K562 (cell line): Measurements from ENCODE around the gene STAU1. TPM values are rescaled to one million over a fixed set of nuclear protein-coding genes. Genes with fewer than 3 reads are reported as not detected.

Source experiments
- ATAC-seq: fragments of 200-7000 bp; cut with Tn5 transposase; 3 replicates; pipeline ENCODE4 v1.9.1; 2020; ENCODE audit warnings: moderate library complexity
- BruUV-seq: library from RNA; stranded (reverse); fragments of 400-500 nt; replicated peaks from 2 replicates; lab custom pipeline; 2021; lab: Mats Ljungman, UMichigan
- CTCF ChIA-PET: fragments of 300-600 bp; formaldehyde crosslinking; extraction: SDS; loops from one replicate; lab custom pipeline; 2021; ENCODE audit warnings: low intra/inter-chr PET ratio; lab: Yijun Ruan, JAX
- POLR2A ChIA-PET: fragments of 300-600, 350-650 bp; sonication (Branson Sonifier 250); formaldehyde crosslinking; extraction: SDS; loops from one replicate; lab custom pipeline; 2021; ENCODE audit warnings: antibody characterized with exemption, inconsistent platforms; lab: Yijun Ruan, JAX
- DNase-seq, 4 experiments: peaks; one replicate each; pipeline versions ENCODE4 v3.0.0 to v3.0.0-alpha.2; 2011 to 2018; ENCODE audit warnings: low spot score in 3 of 4, mixed read lengths in 3 of 4; ENCODE audit errors: extremely low read depth in 1 of 4
- FAIRE-seq: peaks from 2 replicates; lab custom pipeline; 2011; peaks lifted over from hg19 to GRCh38; lab: Jason Lieb, UNC
- H2AFZ ChIP-seq: 2 replicates; pipeline ENCODE4 v1.6.0; 2011; ENCODE audit warnings: low read depth, low read length, control low read depth, inconsistent platforms
- H3K27ac ChIP-seq: fragments of 200-600 bp; 3 replicates; pipeline ENCODE4 v1.8.0; 2011; ENCODE audit warnings: low read depth, mild to moderate bottlenecking, control low read depth, inconsistent platforms, low read length, moderate library complexity, mixed read lengths; ENCODE audit errors: extremely low read depth
- H3K27me3 ChIP-seq, 2 experiments: fragments of 300-600 bp in 1 of 2; 2 replicates in 1 of 2; 3 replicates in 1 of 2; pipeline versions ENCODE4 v1.6.0 to v1.8.0; 2011; ENCODE audit warnings: inconsistent platforms in 2 of 2, low read length in 2 of 2, mild to moderate bottlenecking in 1 of 2, mixed read lengths in 1 of 2, moderate library complexity in 1 of 2; ENCODE audit not compliant: control insufficient read depth in 2 of 2, insufficient read depth in 2 of 2
- H3K36me3 ChIP-seq: fragments of 300-600 bp; 3 replicates; pipeline ENCODE4 v1.8.0; 2011; ENCODE audit warnings: mild to moderate bottlenecking, low read length, inconsistent platforms; ENCODE audit not compliant: control insufficient read depth, insufficient read depth
- H3K4me1 ChIP-seq, 2 experiments: fragments of 200-600 bp in 1 of 2; replicated peaks in 1 of 2; 2 replicates in 1 of 2; 3 replicates in 1 of 2; pipeline versions ENCODE4 v1.5.1 to v1.8.0; 2011; ENCODE audit warnings: inconsistent platforms in 2 of 2, low read length in 2 of 2, mild to moderate bottlenecking in 1 of 2, mixed read lengths in 1 of 2, moderate library complexity in 1 of 2; ENCODE audit not compliant: control insufficient read depth in 2 of 2, insufficient read depth in 2 of 2
- H3K4me2 ChIP-seq: 2 replicates; pipeline ENCODE4 v1.6.1; 2011; ENCODE audit warnings: low read length, control low read depth, inconsistent platforms, mixed read lengths; ENCODE audit not compliant: insufficient read depth
- H3K4me3 ChIP-seq: fragments of 200-600 bp; sonication (generic), shearing (Covaris generic); 2 replicates; pipeline ENCODE4 v1.5.1; 2016; ENCODE audit warnings: control low read depth, inconsistent platforms
- H3K79me2 ChIP-seq: fragments of 200-600 bp; 3 replicates; pipeline ENCODE4 v1.8.0; 2011; ENCODE audit warnings: low read length, inconsistent platforms; ENCODE audit not compliant: control insufficient read depth, insufficient read depth
- H3K9ac ChIP-seq, 2 experiments: 2 replicates each; pipeline versions ENCODE4 v1.6.0 to v1.6.1; 2011; ENCODE audit warnings: low read depth in 2 of 2, low read length in 2 of 2, control low read depth in 1 of 2, inconsistent platforms in 1 of 2, mild to moderate bottlenecking in 1 of 2, mixed read lengths in 1 of 2; ENCODE audit not compliant: insufficient read depth in 1 of 2
- H3K9me1 ChIP-seq: one replicate; pipeline ENCODE4 v1.6.0; 2011; ENCODE audit warnings: inconsistent platforms, mild to moderate bottlenecking, low read length, moderate library complexity; ENCODE audit not compliant: control insufficient read depth, insufficient read depth
- H3K9me3 ChIP-seq: replicated peaks from 2 replicates; pipeline ENCODE4 v1.5.1; 2011; ENCODE audit warnings: low read depth, low read length, inconsistent platforms; ENCODE audit not compliant: control insufficient read depth, insufficient read depth
- H4K20me1 ChIP-seq: replicated peaks from 2 replicates; pipeline ENCODE4 v1.6.1; 2011; ENCODE audit warnings: low read length, inconsistent platforms, mixed read lengths; ENCODE audit not compliant: control insufficient read depth, insufficient read depth
- ESRRA ChIP-seq: fragments of 450-650 bp; IDR thresholded peaks from 2 replicates; pipeline ENCODE4 v1.6.1; 2014; ENCODE audit warnings: low read depth, mild to moderate bottlenecking, moderate library complexity, borderline replicate concordance
- NCOA4 ChIP-seq: fragments of 450-650 bp; IDR thresholded peaks from 2 replicates; pipeline ENCODE4 v1.6.1; 2018; ENCODE audit warnings: mild to moderate bottlenecking; ENCODE audit not compliant: partially characterized antibody
- ZNF318 ChIP-seq, 2 experiments: fragments of 450-650 bp; IDR thresholded peaks; 2 replicates each; pipeline ENCODE4 v1.6.1; 2016; ENCODE audit warnings: mild to moderate bottlenecking in 2 of 2, borderline replicate concordance in 1 of 2, low read depth in 1 of 2, moderate library complexity in 1 of 2
- ZNF644 ChIP-seq: fragments of 200-800 bp; sonication (Bioruptor generic); IDR thresholded peaks from 2 replicates; pipeline ENCODE4 v1.6.1; 2016; ENCODE audit warnings: low read depth, missing genetic modification characterization, missing compliant biosample characterization
- WGBS: fragments of 100-300 bp; shearing (Covaris generic); methylation state at CpG from one replicate; pipeline ENCODE4 v1.1.6; 2016; ENCODE audit warnings: low coverage, mixed read lengths; ENCODE audit not compliant: insufficient coverage; ENCODE audit errors: missing lambda C conversion rate; 5-methylcytosine and 5-hydroxymethylcytosine counted together
- in situ Hi-C: fragments of 300-500 bp; cut with MboI; formaldehyde crosslinking; loops from 4 replicates; pipeline ENCODE4 v1.15.0; 2018; ENCODE audit warnings: inconsistent platforms, mixed read lengths
- intact Hi-C: fragments of 100-400 bp; cut with micrococcal nuclease; formaldehyde crosslinking; loops from 2 replicates; pipeline ENCODE4 v1.14.2; 2022
- polyA plus RNA-seq, 8 experiments: library from polyadenylated mRNA; depleted of rRNA in 4 of 8; stranded (reverse) in 5 of 8; unstranded in 3 of 8; fragments of >200 nt; fragmentation: Nextera tagmentation in 2 of 8; fragmentation: Illumina TruSeq in 1 of 8; extraction: Ambion mirVana in 2 of 8; extraction: Trizol in 1 of 8; gene quantifications; 2 replicates each; pipeline versions ENCODE4 v1.2.1 to v1.2.3, GENCODE V29; 2011 to 2014; ENCODE audit warnings: inconsistent platforms in 1 of 8, missing spikeins in 1 of 8
- total RNA-seq, 7 experiments: library from RNA; depleted of rRNA in 6 of 7; stranded (reverse); fragments of >200 nt in 6 of 7; fragmentation: Illumina TruSeq in 2 of 7; extraction: Trizol in 2 of 7; gene quantifications; 2 replicates each; pipeline versions ENCODE4 v1.2.1 to v1.2.3, GENCODE V29; 2011 to 2021; ENCODE audit warnings: low replicate concordance in 1 of 7

Gene STAU1
- total and polyA plus RNA-seq, 9 of the 15 experiments (the other 6 are each of a cell fraction or from before 2014, with no cell fraction given) = 18.0 to 106 (median 50.6) TPM

- peaks cover 10% of the 10 kb centered on the region; the same call in 2 of the 3 replicates for H3K79me2 ChIP-seq
- in situ Hi-C loops (no loop called here), intact Hi-C loops (loop anchor here (10.0 kb wide), 1 partner anchor 114 kb away; no protein-coding TSS in a partner anchor)
- no peak overlapping the region for H3K4me2 ChIP-seq
- no peak overlapping the region for H3K4me3 ChIP-seq
- peak overlapping the region; percentile 36; the same call in 1 of the 3 replicates for H3K27ac ChIP-seq
- H2AFZ ChIP-seq = no peak overlapping the region
- ChIA-PET POLR2A (interaction anchor here (1.1 to 2.5 kb wide), 3 partner anchors 12 to 18 kb away, joined by 3 to 8 read pairs (median 4); no protein-coding TSS in a partner anchor), CTCF (no interaction called here)
- TF ChIP-seq ZNF644 (no peak), ZNF318 (IDR thresholded peaks at IDR 0.05; ENCODE audit: borderline replicate concordance in 1 of 2, low read depth in 1 of 2) (no peak), NCOA4 (no peak), ESRRA (peak; percentile 55; the same call in 1 of the 2 replicates)
- 96% methylated on average over 3 of the region's 3 CpGs for WGBS
- H3K4me1 ChIP-seq = no peaks in the 10 kb centered on the region; a peak in 1 of 5 replicates
- no peaks in the 10 kb centered on the region for H3K9me1 ChIP-seq
- H3K9ac ChIP-seq = no peak overlapping the region
- H3K36me3 ChIP-seq = peaks cover 87% of the 10 kb centered on the region
- no peak for DNase-seq
- FAIRE-seq = no peak
- peaks cover 11% of the 10 kb centered on the region; the same call in 1 of the 2 replicates for H4K20me1 ChIP-seq
- H3K27me3 ChIP-seq = no peaks in the 10 kb centered on the region
- BruUV-seq = no TSS peak
- ATAC-seq = no peak
- H3K9me3 ChIP-seq = no peaks in the 10 kb centered on the region
These were observed 89.1 kb downstream of the STAU1 start for GRCh38 chr20:49099011-49099410.
